Stimulated activated CD4-positive, alpha-beta T cell treated with anti-CD3 and anti-CD28 coated beads, TNF-alpha, amount 100 ng/mL, for 4 hours (primary cell): ENCODE results near the gene MID1.

Experiments used
- DNase-seq, 3 experiments: peaks; one replicate each; pipeline ENCODE4 v3.0.0-alpha.2; 2020; ENCODE audit warnings: low read depth in 3 of 3

MID1 gene

DNA sequence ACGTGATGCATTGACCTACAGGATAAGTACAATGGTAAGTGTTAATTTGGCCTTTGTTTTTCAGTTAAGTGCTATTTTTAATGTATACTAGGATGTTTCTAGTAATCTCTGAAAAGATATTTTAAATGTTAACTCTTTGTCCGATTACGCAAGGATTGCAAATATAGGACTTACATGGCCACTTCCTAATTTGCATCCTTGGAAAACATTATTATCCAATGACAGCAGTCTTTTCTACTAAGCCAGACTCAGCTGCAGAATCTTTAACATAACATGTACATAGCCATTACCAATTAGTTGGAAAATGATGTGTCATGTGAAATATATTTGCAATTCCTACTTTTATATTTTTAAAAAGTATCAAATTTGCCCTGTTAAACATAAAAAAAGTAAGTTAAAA lies 124.7 kb downstream of the MID1 start:
- no peak for DNase-seq

DNA sequence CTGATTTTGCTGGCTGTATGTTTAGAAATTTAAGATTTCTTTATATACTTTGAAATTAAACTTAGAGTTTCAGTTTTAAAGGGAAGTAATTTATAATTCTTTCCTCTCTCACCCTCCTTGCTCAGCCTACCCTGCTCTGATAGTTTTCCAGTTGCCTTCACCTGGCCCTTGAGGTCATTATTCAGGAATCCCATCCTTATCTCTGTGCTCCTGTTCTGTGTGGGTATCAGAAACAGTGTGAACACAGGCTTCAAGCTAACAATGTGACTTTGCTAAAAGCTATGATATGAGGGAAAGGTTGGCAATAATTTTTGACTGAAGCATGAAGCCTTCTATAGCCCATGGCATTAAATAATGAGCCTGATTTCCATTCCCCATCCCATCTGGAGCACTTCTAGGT lies 128.1 kb downstream of the MID1 start:
- no peak for DNase-seq

GRCh38 chrX:10486373-10486772 lies 134.0 kb downstream of the MID1 start:
- DNase-seq = no peak

- no peak for DNase-seq
Observed at GRCh38 chrX:10485326-10485725, 135.1 kb downstream of the MID1 start.

DNA sequence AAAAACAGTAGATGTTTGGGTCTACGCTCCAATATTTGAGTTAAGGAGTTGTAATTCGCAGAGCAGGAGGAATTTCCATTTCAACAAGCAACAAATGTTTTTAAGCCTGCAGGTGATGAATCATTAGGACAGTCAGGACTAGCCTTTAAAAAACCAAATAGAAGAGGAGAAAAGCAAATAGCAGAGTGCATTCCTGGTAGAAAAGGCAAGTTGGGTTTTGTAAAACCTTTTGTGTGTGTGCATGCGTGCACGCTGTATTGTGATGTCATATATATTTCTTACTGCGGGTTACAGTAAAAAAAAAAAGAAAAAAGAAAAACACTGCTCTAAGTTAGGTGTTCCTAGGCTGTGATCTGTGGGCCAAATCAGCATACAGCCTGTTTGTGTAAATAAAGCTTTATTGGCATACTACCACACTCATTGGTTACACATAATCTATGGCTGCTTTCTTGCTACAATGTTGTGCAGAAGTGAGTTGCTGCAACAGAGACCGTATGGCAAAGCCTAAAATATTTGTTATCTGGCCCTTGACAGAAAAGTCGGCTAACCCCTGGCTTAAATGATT lies 135.6 kb downstream of the MID1 start:
- no peak for DNase-seq

DNA sequence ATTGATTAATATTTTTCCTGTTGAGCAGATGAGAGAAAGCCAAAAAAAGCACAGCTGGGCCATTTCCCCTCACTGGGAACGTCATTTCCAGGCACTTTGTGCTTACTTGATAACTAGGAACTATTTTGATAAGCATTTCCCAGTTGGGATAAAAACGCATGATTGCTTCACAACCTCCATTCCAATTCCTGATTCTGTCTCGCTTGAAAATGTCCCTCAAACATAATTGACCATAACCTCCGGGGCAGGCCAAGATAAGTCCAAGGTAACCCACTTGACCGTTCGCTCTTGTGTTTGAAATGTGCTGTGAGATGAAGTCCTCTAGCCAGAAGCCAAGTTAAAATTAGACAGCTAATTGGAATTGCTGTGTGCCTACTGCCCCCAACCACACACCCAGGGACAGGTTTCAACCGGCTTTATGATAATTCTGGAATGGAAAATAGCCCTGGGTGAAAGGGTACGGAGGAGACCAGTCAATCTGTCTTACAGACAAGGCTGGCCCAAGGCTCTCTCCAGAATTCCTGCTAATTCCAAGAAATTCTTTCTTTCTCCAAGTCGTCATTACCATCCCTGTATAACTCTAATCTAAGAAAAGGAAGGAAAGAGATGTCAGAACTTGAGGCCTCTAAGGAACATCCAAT lies 137.1 kb downstream of the MID1 start:
- no peak for DNase-seq

- no peak for DNase-seq
Observed at GRCh38 chrX:10482708-10483107, 137.7 kb downstream of the MID1 start.

GRCh38 chrX:10482261-10482660 lies 138.1 kb downstream of the MID1 start:
- no peak for DNase-seq

DNA sequence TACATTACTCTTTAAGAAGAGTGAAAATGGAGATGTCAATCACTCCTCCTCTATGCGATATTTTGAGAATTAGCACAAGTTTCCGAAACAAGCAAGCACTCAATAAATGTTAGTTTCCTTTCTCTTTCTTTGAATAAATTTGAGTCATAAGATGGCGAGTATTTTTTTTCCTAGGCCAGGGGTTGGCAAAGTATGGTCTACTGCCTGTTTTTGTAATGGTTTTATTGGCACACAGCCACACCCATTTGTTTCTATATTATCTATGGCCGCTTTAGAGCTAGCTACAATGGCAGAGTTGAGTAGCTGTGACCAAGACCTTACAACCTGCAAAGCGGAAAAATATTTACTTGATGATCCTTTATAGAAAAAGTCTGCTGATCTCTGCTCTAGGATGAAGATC lies 139.5 kb downstream of the MID1 start:
- no peak for DNase-seq

DNA sequence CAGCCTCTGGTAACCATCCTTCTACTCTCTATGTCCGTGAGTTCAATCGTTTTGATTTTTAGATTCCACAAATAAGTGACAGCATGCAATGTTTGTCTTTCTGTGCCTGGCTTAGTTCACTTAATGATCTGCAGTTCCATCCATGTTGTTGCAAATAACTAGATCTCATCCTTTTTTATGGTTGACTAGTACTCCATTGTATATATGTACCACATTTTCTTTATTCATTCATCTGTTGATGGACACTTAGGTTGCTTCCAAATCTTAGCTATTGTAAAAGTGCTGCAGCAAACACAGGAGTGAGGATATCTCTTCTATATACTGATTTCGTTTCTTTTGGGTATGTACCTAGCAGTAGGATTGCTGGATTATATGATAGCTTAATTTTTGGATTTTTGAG lies 140.9 kb downstream of the MID1 start:
- DNase-seq = no peak

DNA sequence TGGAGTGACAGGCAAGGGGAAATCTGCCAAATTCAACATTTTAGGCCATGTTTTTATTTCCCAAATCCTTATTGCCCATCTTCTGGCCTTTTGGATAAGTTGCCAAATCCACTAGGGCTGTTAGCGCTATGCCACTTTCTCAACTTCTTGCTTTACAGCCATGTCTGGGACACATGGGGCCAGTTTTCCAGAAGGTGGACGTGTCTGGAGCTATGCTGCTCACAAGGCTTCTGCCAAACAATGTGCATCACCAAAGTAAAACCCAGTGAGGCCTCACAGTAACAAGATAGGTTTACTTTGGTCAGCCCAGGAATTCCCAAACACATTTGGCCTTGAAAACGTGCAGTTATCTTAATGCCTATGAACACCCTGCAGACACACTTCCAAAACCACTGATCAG lies 142.9 kb downstream of the MID1 start:
- DNase-seq = no peak

- no peak for DNase-seq
Observed at GRCh38 chrX:10474913-10475568, 145.3 kb downstream of the MID1 start.

GRCh38 chrX:10474510-10474909 lies 145.9 kb downstream of the MID1 start:
- no peak for DNase-seq

GRCh38 chrX:10471418-10471817 lies 149.0 kb downstream of the MID1 start:
- no peak for DNase-seq

- no peak for DNase-seq
Observed at GRCh38 chrX:10470009-10470408, 150.4 kb downstream of the MID1 start.

DNA sequence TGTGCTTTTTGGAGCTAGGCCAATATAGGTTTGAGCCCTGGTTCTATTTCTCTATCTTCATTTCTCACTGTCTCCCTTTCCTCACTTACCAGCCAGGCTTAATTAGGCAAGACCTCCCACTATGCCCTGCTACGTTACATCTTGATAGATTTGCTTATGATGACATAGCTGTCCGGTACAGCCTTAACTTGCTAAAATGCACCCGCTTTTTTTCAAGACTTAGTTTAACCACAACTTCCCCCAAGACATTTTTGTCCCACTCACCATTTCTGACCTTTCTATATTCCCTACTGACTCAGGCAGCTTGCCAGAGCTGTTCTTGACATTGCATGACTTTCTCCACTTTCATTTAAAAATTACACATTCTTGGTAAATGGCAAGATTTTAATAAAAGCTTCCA lies 152.6 kb downstream of the MID1 start:
- no peak for DNase-seq

DNA sequence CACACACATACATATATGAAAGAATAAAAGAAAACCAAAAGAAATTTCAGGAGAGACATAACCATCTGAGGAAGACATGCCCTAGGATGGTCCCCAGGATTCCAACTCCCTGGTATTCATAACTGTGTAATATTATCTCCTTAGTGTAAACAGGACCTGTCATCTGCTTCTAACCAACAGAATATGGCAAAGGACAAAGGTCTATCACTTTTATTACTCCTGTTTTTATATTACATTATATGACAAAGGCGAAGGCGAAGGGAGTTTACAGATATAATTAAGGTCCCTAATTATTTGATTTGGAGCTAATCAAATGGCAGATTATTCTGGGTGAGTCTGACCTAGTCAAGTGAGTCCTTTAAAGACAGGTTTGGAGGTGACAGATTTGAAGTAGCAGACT lies 155.1 kb downstream of the MID1 start:
- no peak for DNase-seq

GRCh38 chrX:10457092-10457491 lies 163.3 kb downstream of the MID1 start:
- no peak for DNase-seq

GRCh38 chrX:10453945-10454344 lies 166.4 kb downstream of the MID1 start:
- DNase-seq = no peak

DNA sequence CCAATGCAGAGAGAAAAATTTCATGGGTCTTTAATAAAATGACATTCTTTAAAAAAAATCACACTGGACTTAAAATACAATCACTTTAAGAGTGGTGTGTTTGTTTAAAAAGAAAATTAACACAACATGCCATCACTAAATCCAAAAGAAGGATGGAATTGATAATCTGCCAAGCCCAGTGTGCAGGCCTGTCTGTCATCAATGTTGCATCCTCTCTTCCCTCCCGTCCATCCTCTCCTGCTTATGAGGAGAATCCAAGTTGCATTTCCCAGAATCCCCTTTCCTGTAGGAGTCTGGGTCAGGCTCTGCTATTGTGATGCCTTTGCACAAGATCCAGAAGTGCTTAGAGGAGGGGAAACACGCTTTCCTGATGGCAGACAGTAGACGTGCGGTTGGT lies 169.4 kb downstream of the MID1 start:
- DNase-seq = no peak

- DNase-seq = no peak
Observed at GRCh38 chrX:10450229-10450958, 170.0 kb downstream of the MID1 start.

DNA sequence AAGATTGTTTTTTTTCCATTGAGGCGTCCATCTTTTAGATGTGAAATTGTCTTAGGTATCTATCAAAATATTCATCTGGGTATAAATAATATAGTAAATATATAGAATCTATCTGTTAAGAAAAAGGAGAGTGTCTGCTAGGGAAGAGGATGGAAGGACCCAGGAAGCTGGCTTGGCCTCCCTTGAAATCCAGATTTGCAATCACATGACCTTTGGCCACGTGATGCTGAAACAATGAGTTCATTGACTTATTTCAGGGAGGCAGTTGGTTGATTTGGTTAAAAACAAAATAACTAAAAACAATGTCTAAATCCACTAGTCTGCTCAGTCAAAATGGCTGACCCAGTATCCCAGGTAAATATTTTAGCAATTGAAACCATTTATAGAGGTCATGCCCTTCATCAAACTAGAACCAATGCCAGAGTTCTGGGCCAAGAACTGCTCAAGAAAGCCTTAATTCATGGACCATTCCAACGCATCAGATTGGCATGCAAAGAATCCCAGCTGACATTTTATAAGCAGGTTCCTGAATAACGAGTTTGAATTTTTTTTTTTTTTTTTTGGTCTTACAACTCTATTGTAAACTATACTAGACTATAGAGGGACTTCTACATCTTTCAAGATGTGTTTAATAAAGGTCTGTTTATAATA lies 172.7 kb downstream of the MID1 start:
- no peak for DNase-seq
